Retinal pigment epithelial cell (primary cell): ENCODE measurements around the gene FSTL3.
"Not testable (repeated sequence)": the region's sequence is repeated elsewhere in the genome, so short reads cannot be mapped to it uniquely, and the experiment has no call there.

ENCODE experiments used
- DNase-seq: peaks from one replicate; pipeline ENCODE4 v3.0.0-alpha.2; 2010; ENCODE audit warnings: low read depth
- H3K4me3 ChIP-seq: 2 replicates; pipeline ENCODE4 v1.5.1; 2011; ENCODE audit warnings: mild to moderate bottlenecking, low read length, control low read depth, moderate library complexity
- TF ChIP-seq, protein P1 (sequence below): conservative IDR thresholded peaks from 2 replicates; pipeline ENCODE4 v1.5.1; 2011; ENCODE audit warnings: low read depth, low read length, control low read depth, inconsistent platforms

The FSTL3 gene

GRCh38 chr19:662962-663681, 13.1 kb upstream of the FSTL3 start, which contains the start of gene RNF126:
TSS of gene RNF126 (minus strand) at chr19:663214. CDS start at chr19:663121, 93 bp downstream.
- DNase-seq, result peak; percentile 37
- TF ChIP-seq, protein P1, sequence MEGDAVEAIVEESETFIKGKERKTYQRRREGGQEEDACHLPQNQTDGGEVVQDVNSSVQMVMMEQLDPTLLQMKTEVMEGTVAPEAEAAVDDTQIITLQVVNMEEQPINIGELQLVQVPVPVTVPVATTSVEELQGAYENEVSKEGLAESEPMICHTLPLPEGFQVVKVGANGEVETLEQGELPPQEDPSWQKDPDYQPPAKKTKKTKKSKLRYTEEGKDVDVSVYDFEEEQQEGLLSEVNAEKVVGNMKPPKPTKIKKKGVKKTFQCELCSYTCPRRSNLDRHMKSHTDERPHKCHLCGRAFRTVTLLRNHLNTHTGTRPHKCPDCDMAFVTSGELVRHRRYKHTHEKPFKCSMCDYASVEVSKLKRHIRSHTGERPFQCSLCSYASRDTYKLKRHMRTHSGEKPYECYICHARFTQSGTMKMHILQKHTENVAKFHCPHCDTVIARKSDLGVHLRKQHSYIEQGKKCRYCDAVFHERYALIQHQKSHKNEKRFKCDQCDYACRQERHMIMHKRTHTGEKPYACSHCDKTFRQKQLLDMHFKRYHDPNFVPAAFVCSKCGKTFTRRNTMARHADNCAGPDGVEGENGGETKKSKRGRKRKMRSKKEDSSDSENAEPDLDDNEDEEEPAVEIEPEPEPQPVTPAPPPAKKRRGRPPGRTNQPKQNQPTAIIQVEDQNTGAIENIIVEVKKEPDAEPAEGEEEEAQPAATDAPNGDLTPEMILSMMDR, result no peak
- peak within 1 kb of the TSS; percentile 70 for H3K4me3 ChIP-seq

- H3K4me3 ChIP-seq, result peak overlapping the region; percentile 55
- TF ChIP-seq, protein P1, result no peak
- DNase-seq, result no peak
Measured at GRCh38 chr19:663682-664117, 12.5 kb upstream of the FSTL3 start.

- peak; percentile 20 for DNase-seq
- H3K4me3 ChIP-seq, result no peak overlapping the region
- TF ChIP-seq, protein P1, result peak; percentile 90
Measured at GRCh38 chr19:664913-665443, 11.2 kb upstream of the FSTL3 start.

- H3K4me3 ChIP-seq, DNase-seq: not testable (repeated sequence)
Measured at GRCh38 chr19:666985-667573, 9.1 kb upstream of the FSTL3 start.

GRCh38 chr19:668675-669434, 7.3 kb upstream of the FSTL3 start:
- peak; percentile 21 for DNase-seq
- H3K4me3 ChIP-seq, result not testable (repeated sequence)

DNA sequence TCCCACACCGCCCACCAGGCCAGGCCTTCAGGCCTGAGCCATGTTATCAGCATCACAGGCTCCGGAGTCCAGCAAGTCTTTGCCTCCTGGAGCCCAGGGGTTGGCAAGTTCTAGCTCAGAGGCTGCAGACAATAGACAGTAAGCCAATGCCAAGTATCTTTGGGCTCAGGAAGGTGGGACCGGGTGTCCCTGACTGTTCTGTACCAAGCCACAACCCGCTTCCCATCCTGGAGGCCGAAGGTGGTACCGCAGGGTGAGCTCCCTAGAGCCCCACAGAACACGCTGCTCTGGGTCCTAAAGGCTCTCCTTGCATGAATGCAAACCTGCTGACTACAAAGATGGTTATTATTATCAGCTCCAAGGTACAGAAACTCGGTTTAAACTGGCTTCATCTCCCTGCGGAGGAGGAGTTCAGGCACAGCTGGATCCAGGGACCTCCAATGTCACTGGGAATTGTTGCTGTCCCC, 5.5 kb upstream of the FSTL3 start:
- H3K4me3 ChIP-seq, result no peak overlapping the region
- DNase-seq, result no peak
- TF ChIP-seq, protein P1, result peak; percentile 8

- TF ChIP-seq, protein P1, result no peak
- H3K4me3 ChIP-seq, result no peak overlapping the region
- DNase-seq, result no peak
Measured at GRCh38 chr19:674282-675151, 1.7 kb upstream of the FSTL3 start.
